GM11168 (cell line): ENCODE results near the gene TENM3.
"Not testable (repeated sequence)": the region's sequence is repeated elsewhere in the genome, so short reads cannot be mapped to it uniquely, and the experiment has no call there.

ENCODE experiments used
- in situ Hi-C: fragments of 300-500 bp; cut with MboI; formaldehyde crosslinking; loops from one replicate; pipeline ENCODE4 v1.12.0; 2022; ENCODE audit warnings: low sequenced_read_pairs; ENCODE audit not compliant: unreplicated experiment

TENM3 gene

DNA sequence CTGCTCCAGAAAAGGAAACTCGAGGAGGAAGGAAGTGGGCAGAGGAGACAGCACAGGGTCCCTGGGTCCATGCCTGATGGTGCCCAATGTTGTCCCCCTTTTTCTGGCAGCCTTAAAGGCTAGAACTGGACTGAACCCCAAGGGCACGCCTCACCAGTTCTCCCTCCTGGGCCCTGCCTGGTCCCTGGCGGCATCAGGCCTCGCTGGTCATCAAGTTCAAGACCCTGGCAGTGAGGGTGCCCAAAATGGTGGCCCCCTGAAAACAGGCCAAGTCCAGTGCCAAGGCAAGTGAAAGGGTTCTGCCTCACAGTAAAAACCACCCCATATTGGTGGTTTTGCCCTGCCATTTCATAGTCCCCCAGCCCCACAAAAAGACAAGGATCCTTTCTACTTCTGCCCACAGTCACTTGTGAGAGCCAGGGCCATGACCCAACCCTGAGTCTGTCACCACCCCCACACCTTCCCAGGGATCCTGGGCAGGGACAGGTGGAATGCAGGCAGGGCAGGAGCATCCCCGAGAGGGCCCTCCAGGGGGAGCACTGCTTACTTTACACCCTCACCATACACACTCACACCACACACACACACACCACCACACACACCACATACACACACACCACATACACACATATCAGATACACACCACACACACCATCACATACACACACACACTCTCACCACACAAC lies 566.4 kb downstream of the TENM3 start:
- in situ Hi-C loops, result loop anchor here (10.0 kb wide), 1 partner anchor 335 kb away; no protein-coding TSS in a partner anchor

- in situ Hi-C loops, result no loop called here
Measured at GRCh38 chr4:182810103-182810615, 567.0 kb downstream of the TENM3 start.

DNA sequence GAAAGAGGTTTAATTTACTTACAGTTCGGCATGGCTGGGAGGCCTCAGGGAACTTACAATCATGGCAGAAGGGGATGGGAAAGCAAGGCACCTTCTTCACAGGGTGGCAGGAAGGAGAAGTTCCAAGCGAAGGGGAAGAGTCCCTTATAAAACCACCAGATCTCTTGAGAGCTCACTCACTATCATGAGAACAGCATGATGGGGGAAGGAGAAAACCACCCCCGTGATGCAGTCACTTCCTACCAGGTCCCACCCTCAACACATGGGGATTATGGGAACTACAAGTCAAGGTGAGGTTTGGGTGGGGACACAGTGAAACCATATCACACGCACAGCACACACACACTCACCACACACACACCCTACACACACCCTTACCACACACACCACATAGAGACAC lies 569.7 kb downstream of the TENM3 start:
- in situ Hi-C loops, result no loop called here

- in situ Hi-C loops, result not testable (repeated sequence)
Measured at GRCh38 chr4:182814065-182814464, 570.9 kb downstream of the TENM3 start.

DNA sequence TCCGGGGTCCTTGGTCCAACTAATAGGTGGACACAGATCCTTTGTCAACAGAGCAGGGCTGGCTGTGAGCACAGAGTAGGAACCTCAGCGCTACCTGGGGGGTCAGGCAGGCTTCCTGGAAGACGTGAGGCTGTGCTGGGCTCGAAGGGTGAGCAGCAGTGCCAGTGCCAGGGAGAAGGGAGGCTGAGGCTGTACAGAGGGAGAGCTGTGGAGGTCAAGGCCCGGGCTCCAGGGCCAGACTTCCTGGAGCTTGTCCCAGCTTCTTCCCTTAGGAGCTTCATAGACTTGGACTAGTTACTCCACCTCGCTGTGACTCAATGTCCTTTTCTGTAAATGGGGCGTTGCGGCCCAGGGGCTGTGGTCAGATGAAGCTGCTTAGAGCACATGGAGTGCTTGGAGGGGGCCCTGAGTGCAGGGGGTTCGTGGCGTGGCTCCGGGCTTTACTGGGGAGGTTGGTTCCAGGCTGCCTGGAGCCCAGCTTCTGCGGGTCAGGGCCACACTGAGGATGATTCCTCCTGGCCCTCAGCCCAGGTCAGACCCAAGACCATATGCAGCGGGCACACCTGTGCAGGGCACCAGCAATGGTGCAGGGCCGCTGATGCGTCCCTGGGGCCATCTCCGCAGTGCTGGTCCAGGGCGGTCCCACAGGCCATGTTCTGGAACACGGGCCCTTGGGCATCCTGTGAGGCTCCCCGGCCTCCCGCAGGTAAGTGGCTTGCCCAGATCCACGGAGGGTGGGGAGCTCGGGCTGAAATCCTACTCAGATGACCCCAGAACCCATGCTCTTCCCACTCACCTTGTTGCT lies 575.9 kb downstream of the TENM3 start:
- in situ Hi-C loops, result no loop called here

GRCh38 chr4:182819751-182820150 lies 576.5 kb downstream of the TENM3 start:
- in situ Hi-C loops, result no loop called here

GRCh38 chr4:182822554-182822953 lies 579.4 kb downstream of the TENM3 start:
- in situ Hi-C loops, result no loop called here

- in situ Hi-C loops, result no loop called here
Measured at GRCh38 chr4:182823576-182823975, 580.4 kb downstream of the TENM3 start.

GRCh38 chr4:182825003-182825402 lies 581.8 kb downstream of the TENM3 start:
- in situ Hi-C loops, result no loop called here

DNA sequence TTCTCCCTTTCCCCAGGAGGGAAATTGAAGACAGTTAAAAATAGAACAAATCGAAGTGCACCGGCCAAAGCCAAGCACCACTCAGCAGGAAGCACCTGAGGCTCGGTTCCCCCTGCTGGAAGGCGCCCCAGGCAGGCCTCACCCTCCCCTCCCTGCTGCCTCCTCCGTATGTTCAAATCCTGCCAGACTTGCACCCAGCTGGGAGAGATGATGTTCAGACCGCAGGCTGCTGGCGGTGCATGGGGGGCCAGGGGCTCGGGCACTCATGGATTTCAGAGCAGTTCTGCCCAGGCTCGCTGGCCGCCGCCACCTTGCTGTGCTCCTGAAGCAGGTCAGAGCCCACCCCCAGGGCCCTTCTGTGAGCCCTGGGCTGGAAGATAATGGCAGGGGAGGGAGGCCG lies 582.6 kb downstream of the TENM3 start:
- in situ Hi-C loops, result no loop called here

DNA sequence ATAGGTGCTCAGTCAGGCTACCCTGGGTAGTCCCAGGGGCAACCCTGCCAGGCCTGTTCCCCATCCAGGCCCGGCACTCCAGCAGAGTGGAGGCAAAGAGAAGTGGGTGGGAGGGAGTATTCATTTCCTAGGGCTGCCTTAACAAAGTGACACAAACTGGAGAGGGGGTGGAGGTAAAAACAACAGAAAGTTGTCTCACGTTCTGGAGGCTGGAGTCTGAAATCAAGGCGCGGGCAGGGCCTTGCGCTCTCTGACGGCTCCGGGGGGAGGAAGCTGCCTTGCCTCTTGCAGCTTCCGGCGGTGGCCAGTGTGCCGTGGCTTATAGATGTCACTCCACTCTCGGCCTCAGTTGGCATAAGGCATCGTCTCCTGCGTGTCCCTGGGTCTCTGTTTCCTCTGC lies 583.2 kb downstream of the TENM3 start:
- in situ Hi-C loops, result no loop called here

DNA sequence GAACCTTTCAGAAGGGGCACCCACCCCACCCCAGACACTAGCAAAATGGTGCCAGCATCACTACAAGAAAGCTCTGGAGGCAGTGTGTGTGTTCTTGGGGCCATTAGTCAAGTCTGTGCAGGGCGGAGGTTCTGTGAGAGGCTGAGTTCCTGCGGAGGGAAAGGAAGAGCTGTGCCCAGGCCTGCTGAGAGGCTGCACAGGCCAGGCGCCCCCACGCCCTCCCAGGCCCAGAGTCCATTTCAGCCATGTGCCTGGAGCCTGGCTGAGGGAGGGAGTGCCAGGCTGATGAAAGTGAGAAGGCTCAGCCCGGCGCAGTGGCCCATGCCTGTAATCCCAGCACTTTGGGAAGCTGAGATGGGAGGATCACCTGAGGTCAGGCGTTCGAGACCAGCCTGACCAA lies 584.0 kb downstream of the TENM3 start:
- in situ Hi-C loops, result no loop called here

DNA sequence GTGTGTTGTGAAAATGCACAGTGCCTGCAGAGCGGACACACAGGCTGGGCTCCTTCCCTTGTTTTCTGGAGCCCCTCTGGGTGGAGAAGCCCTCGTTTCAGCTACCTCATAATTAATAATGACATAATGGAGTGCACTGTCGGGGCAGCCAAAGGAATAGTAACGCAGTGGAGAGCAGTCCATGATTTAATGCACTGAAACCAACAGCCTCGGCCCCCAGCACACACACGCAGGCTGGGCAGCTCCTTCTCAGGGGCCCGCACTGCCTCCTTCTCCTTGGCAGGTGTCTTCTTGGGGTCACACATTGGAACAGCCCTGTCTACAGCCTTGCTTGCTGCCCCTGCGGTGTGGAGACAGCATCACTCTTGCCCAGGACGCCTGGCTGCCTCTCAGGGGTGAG lies 584.8 kb downstream of the TENM3 start:
- in situ Hi-C loops, result no loop called here

- in situ Hi-C loops, result no loop called here
Measured at GRCh38 chr4:182828360-182829025, 585.3 kb downstream of the TENM3 start.

GRCh38 chr4:182829196-182829595 lies 586.0 kb downstream of the TENM3 start:
- in situ Hi-C loops, result no loop called here

GRCh38 chr4:182831376-182831775 lies 588.2 kb downstream of the TENM3 start:
- in situ Hi-C loops, result no loop called here

- in situ Hi-C loops, result no loop called here
Measured at GRCh38 chr4:182832352-182833120, 589.3 kb downstream of the TENM3 start.

GRCh38 chr4:182835006-182835740 lies 592.0 kb downstream of the TENM3 start:
- in situ Hi-C loops, result no loop called here

DNA sequence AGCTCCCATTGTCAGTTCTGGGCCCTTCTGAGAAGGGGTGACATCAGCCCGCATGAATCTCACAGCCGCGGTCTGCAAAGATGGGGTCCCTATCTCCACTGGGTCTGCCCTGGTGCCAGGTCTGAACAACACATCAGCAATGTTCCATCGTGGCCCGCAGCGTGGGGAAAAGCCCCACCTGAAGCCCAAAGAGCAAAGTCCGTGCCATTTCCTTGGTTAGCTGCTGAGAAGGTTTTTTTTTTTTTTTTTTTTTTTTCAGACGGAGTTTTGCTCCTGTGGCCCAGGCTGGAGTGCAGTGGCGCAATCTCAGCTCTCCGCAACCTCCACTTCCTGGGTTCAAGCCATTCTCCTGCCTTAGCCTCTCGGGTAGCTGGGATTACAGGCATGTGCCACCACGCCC lies 594.6 kb downstream of the TENM3 start:
- in situ Hi-C loops, result no loop called here

DNA sequence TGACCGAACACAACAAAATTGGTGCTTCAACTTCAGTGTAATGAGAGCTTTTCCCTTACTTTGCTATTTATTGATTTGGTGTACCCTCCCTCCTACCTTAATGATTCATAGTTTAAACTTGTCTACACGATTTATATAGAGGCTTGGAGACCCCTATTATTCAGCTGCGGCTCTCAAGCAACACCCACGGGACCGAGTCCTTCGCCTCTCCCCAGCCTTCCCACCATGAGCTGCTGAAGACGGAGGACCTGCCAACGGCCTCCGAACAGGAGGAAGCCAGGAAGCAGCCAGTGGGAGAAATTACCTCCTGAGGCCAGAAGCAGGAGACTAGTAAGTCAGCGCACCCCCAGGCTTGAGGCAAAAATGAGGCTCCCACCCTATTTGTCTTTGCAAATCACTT lies 595.3 kb downstream of the TENM3 start:
- in situ Hi-C loops, result no loop called here
